ENCODE data around the gene SFXN5. TPM values are rescaled to one million over a fixed set of nuclear protein-coding genes. Genes with fewer than 3 reads are reported as not detected.

Gene SFXN5
- total and polyA plus RNA-seq, 2 of the 4 experiments (the other 2 are of a cell fraction) = 8.6 to 17.0 TPM

GRCh38 chr2:73072129-73072395, 550 bp upstream of the SFXN5 start:
- Histone ChIP-seq H4K20me1 (ENCODE audit: insufficient read depth, low read length) (peaks cover 4% of the 10 kb centered on the region), H3K23ac (ENCODE audit: low read depth, low read length) (peak overlapping the region; percentile 81), H3K56ac (ENCODE audit: extremely low read depth, insufficient read depth, low read length) (no peak overlapping the region), H2AK9ac (replicated peaks; ENCODE audit: low read depth, low read length, poor library complexity) (peak overlapping the region; percentile 70), H2BK5ac (ENCODE audit: low read depth, low read length, poor library complexity, severe bottlenecking) (peak overlapping the region; percentile 69), H3K9ac (ENCODE audit: low read depth, low read length) (peak overlapping the region; percentile 74), H2AK5ac (ENCODE audit: low read depth, low read length) (no peak overlapping the region; the same call in 1 of the 2 replicates), H3K4me1 (ENCODE audit: control insufficient read depth, insufficient read depth, low read length) (peaks cover 12% of the 10 kb centered on the region), H3K4ac (ENCODE audit: low read depth, low read length) (peak overlapping the region; percentile 72), H3K27me3 (ENCODE audit: control insufficient read depth, insufficient read depth, low read length) (no peaks in the 10 kb centered on the region), H3K27ac (ENCODE audit: insufficient read depth, low read length) (peak overlapping the region; percentile 86), H2AFZ (replicated peaks; ENCODE audit: low read length, poor library complexity) (peak overlapping the region; percentile 92), H2BK15ac (ENCODE audit: low read depth, low read length) (no peak overlapping the region), H2BK120ac (ENCODE audit: low read depth, low read length) (0 out of 2 replicates have a peak overlapping the region, but pooled peaks have one; percentile 35), H3K4me3 (ENCODE audit: insufficient read depth, low read depth, low read length) (peak overlapping the region; percentile 82), H4K91ac (ENCODE audit: insufficient read depth, low read depth, low read length) (peak overlapping the region; percentile 34; the same call in 1 of the 2 replicates), H3K4me2 (ENCODE audit: low read depth, low read length) (peak overlapping the region; percentile 95), H4K5ac (ENCODE audit: low read depth, low read length) (peak overlapping the region; percentile 43; the same call in 1 of the 2 replicates), H2BK20ac (ENCODE audit: low read depth, low read length) (no peak overlapping the region), H4K8ac (ENCODE audit: low read depth in 2 of 2, low read length in 2 of 2) (peak overlapping the region; percentile 81 to 83), H3K9me3 (ENCODE audit: control insufficient read depth, insufficient read depth, low read length) (no peaks in the 10 kb centered on the region), H3K79me1 (ENCODE audit: low read depth in 1 of 2, low read length in 2 of 2) (peaks cover 21 to 34% of the 10 kb centered on the region in 2 experiments), H3K18ac (ENCODE audit: low read depth, low read length) (no peak overlapping the region), H3K9me1 (ENCODE audit: insufficient read depth, low read length) (peaks cover 12% of the 10 kb centered on the region), H3K36me3 (ENCODE audit: control insufficient read depth, insufficient read depth, low read length) (peaks cover 22% of the 10 kb centered on the region), H3K14ac (replicated peaks; ENCODE audit: low read depth, low read length) (peak overlapping the region; percentile 82)
- TF ChIP-seq SMC3 (IDR thresholded peaks at IDR 0.05; ENCODE audit: low read depth, low read length) (no peak), RFX5 (IDR thresholded peaks at IDR 0.05; ENCODE audit: low read depth, low read length) (no peak), MXI1 (IDR thresholded peaks at IDR 0.05; ENCODE audit: borderline replicate concordance, low read depth, low read length) (no peak), CEBPB (IDR thresholded peaks at IDR 0.05; ENCODE audit: low read depth, low read length) (no peak), FOS (IDR thresholded peaks at IDR 0.05; ENCODE audit: low read depth, low read length) (no peak), MAFK (IDR thresholded peaks at IDR 0.05; ENCODE audit: low read depth, low read length) (no peak), MAZ (IDR thresholded peaks at IDR 0.05; ENCODE audit: borderline replicate concordance, low read depth, low read length) (no peak), CTCF (conservative IDR thresholded peaks at IDR 0.05; ENCODE audit: low read depth, low read length) (no peak), BHLHE40 (IDR thresholded peaks at IDR 0.05; ENCODE audit: low read depth, low read length) (no peak), RAD21 (IDR thresholded peaks at IDR 0.05; ENCODE audit: low read length) (no peak), RCOR1 (IDR thresholded peaks at IDR 0.05; ENCODE audit: insufficient replicate concordance, low read length) (no peak), CHD1 (IDR thresholded peaks at IDR 0.05; ENCODE audit: low read depth, low read length) (no peak), NFE2L2 (IDR thresholded peaks at IDR 0.05; ENCODE audit: low read depth, low read length) (no peak), POLR2A (IDR thresholded peaks at IDR 0.05; ENCODE audit: low read depth, low read length) (no peak)
- TF ChIP-seq, protein P1, sequence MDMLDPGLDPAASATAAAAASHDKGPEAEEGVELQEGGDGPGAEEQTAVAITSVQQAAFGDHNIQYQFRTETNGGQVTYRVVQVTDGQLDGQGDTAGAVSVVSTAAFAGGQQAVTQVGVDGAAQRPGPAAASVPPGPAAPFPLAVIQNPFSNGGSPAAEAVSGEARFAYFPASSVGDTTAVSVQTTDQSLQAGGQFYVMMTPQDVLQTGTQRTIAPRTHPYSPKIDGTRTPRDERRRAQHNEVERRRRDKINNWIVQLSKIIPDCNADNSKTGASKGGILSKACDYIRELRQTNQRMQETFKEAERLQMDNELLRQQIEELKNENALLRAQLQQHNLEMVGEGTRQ (IDR thresholded peaks at IDR 0.05; ENCODE audit: low read depth, low read length) = no peak
- TF ChIP-seq, protein P2, sequence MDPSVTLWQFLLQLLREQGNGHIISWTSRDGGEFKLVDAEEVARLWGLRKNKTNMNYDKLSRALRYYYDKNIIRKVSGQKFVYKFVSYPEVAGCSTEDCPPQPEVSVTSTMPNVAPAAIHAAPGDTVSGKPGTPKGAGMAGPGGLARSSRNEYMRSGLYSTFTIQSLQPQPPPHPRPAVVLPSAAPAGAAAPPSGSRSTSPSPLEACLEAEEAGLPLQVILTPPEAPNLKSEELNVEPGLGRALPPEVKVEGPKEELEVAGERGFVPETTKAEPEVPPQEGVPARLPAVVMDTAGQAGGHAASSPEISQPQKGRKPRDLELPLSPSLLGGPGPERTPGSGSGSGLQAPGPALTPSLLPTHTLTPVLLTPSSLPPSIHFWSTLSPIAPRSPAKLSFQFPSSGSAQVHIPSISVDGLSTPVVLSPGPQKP (IDR thresholded peaks at IDR 0.05; ENCODE audit: borderline replicate concordance, low read depth, low read length) = no peak
- no peak for DNase-seq
- WGBS, 2 experiments (ENCODE audit: extremely low coverage in 2 of 2, insufficient read length in 1 of 2) = 18% methylated on average over 8 of the region's 11 CpGs; no CpG with 5 or more reads in 1 of the 2 experiments
- CTCF ChIA-PET = no interaction called here
- ATAC-seq (ENCODE audit: low read depth) = peak; percentile 5
- dilution Hi-C loops (cut with HindIII; ENCODE audit: low sequenced_read_pairs, unreplicated experiment) (no loop called here), intact Hi-C loops (cut with micrococcal nuclease) (no loop called here), in situ Hi-C loops (cut with MboI; ENCODE audit: low sequenced_read_pairs) (loop anchor here (5.0 kb wide), 1 partner anchor 180 kb away; no protein-coding TSS in a partner anchor)
- POLR2A ChIA-PET (ENCODE audit: unreplicated experiment) = no interaction called here
- no TSS peak for BruUV-seq (replicated peaks)

Measured in IMR-90 (cell line).